ENCODE data around the gene PBXIP1. TPM values are rescaled to one million over a fixed set of nuclear protein-coding genes. Genes with fewer than 3 reads are reported as not detected.

The PBXIP1 gene
- total and polyA plus RNA-seq, 2 of the 13 experiments (the other 11 are each of a cell fraction or from before 2014, with no cell fraction given) = 16.3 to 31.9 TPM

GRCh38 chr1:154931940-154932487 is 23.9 kb downstream of the PBXIP1 start (continued):
- TF ChIP-seq ARID2 (CRISPR knock-in tag; IDR thresholded peaks at IDR 0.05; ENCODE audit: borderline replicate concordance) = no peak
- no peak for TF ChIP-seq FOXM1 (CRISPR knock-in tag; IDR thresholded peaks at IDR 0.05)
- TF ChIP-seq THAP8 (CRISPR knock-in tag; IDR thresholded peaks at IDR 0.05; ENCODE audit: borderline replicate concordance) = no peak
- TF ChIP-seq YEATS2 (CRISPR knock-in tag; IDR thresholded peaks at IDR 0.05; ENCODE audit: borderline replicate concordance) = no peak
- TF ChIP-seq YEATS4 (CRISPR knock-in tag; IDR thresholded peaks at IDR 0.05; ENCODE audit: borderline replicate concordance) = no peak
- TF ChIP-seq SSRP1 (CRISPR knock-in tag; IDR thresholded peaks at IDR 0.05) = no peak
- TF ChIP-seq PAWR (CRISPR knock-in tag; IDR thresholded peaks at IDR 0.05; ENCODE audit: borderline replicate concordance) = no peak
- TF ChIP-seq ZNF737 (CRISPR knock-in tag; IDR thresholded peaks at IDR 0.05; ENCODE audit: borderline replicate concordance) = no peak
- TF ChIP-seq ZNF256 (CRISPR knock-in tag; conservative IDR thresholded peaks at IDR 0.05) = no peak
- TF ChIP-seq ZNF598 (CRISPR knock-in tag; IDR thresholded peaks at IDR 0.05; ENCODE audit: borderline replicate concordance) = peak; percentile 78; the same call in 1 of the 2 replicates
- no peak for TF ChIP-seq IRX3 (CRISPR knock-in tag; IDR thresholded peaks at IDR 0.05; ENCODE audit: borderline replicate concordance, low read depth)
- no peak for TF ChIP-seq ZNF530 (CRISPR knock-in tag; IDR thresholded peaks at IDR 0.05; ENCODE audit: low read depth)
- TF ChIP-seq DMTF1 (CRISPR knock-in tag; IDR thresholded peaks at IDR 0.05) = no peak
- TF ChIP-seq TRIM24 (CRISPR knock-in tag; IDR thresholded peaks at IDR 0.05) = no peak
- peak; percentile 70; the same call in 1 of the 2 replicates for TF ChIP-seq MEIS1 (CRISPR knock-in tag; IDR thresholded peaks at IDR 0.05; ENCODE audit: borderline replicate concordance)
- TF ChIP-seq ZNF780A (CRISPR knock-in tag; IDR thresholded peaks at IDR 0.05) = no peak
- peak; percentile 73 for TF ChIP-seq SPEN (CRISPR knock-in tag; IDR thresholded peaks at IDR 0.05; ENCODE audit: low read depth)
- no peak for TF ChIP-seq TCF7L2 (IDR thresholded peaks at IDR 0.05; ENCODE audit: low read depth, low read length)
- no peak for TF ChIP-seq ZNF577 (CRISPR knock-in tag; IDR thresholded peaks at IDR 0.05; ENCODE audit: borderline replicate concordance, low read depth)
- TF ChIP-seq MED13 (CRISPR knock-in tag; IDR thresholded peaks at IDR 0.05) = no peak
- TF ChIP-seq UBTF (CRISPR knock-in tag; IDR thresholded peaks at IDR 0.05) = no peak
- TF ChIP-seq MEF2D (CRISPR knock-in tag; IDR thresholded peaks at IDR 0.05) = no peak
- TF ChIP-seq HOXA7 (CRISPR knock-in tag; IDR thresholded peaks at IDR 0.05) = no peak
- 0 out of 2 replicates have a peak, but pooled peaks have one; percentile 32 for TF ChIP-seq ZNF563 (CRISPR knock-in tag; IDR thresholded peaks at IDR 0.05)
- no peak for TF ChIP-seq DNMT3B (CRISPR knock-in tag; conservative IDR thresholded peaks at IDR 0.05)
